COLO829 (cell line): ENCODE measurements around the gene IL1RAPL1.

Experiments used
- DNase-seq: peaks from one replicate; pipeline ENCODE4 v3.0.0; 2012; ENCODE audit warnings: low spot score

Gene IL1RAPL1

GRCh38 chrX:28979877-28980276 is 392.6 kb downstream of the IL1RAPL1 start:
- DNase-seq = no peak

- no peak for DNase-seq
These were observed 394.7 kb downstream of the IL1RAPL1 start for GRCh38 chrX:28981952-28982351.

GRCh38 chrX:28988246-28988645 is 401.0 kb downstream of the IL1RAPL1 start:
- DNase-seq = no peak

DNA sequence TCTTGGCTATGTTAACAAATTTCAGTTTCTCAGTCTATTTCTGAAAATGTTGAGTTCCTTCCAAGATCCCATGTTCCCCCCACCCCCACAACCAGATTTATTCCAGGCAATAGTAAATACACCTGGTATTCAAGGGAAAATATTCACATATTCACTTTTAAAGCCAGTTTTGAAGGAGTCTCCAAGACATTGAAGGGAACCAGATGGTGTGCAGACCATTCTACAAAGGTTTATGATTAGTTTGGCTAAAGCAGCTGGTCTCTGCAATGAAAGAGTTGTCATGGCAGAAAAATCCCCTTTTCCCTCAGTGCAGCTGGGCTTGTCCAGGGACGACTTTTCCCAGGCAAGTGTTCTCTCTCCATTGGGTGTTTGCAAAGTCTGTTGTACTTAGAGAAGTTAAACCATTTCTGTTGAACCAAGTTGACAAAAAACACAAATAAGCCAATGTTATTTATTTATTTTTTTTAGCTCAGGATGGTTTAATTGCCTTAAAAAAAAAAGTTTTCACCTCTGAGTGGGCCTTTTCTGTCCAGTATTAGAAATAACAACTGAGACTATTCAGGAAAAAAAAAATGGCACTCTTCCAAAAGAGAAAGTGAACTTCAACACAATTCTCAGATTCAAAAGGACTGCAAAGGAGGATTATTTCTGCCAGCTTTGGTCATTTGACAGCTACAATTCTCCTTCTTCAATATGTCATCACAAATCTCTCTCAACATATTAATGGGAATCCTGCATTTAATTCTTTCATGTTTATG is 410.6 kb downstream of the IL1RAPL1 start:
- DNase-seq = no peak

- DNase-seq = no peak
These were observed 411.4 kb downstream of the IL1RAPL1 start for GRCh38 chrX:28998609-28999135.

GRCh38 chrX:29012867-29013266 is 425.6 kb downstream of the IL1RAPL1 start:
- no peak for DNase-seq

DNA sequence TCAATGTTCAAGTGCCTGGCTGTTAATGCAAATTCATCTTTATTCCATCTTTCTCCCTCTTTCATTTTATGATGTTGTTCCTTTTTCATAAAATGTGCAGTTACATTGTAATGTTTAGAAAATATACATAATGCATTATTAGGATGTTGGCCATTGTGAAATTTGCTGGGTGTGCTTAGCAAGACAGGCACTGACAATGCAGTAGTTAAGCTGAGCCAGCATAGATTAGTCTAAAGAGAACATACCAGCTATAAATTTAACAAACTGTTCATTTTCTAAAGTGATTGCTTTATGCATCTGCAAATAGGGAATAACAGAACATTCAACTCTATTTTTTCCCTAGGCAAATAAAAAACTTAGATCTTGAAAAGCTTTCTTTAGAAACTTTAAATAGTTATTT is 436.0 kb downstream of the IL1RAPL1 start:
- DNase-seq = no peak

- DNase-seq = no peak
These were observed 437.6 kb downstream of the IL1RAPL1 start for GRCh38 chrX:29024871-29025270.

DNA sequence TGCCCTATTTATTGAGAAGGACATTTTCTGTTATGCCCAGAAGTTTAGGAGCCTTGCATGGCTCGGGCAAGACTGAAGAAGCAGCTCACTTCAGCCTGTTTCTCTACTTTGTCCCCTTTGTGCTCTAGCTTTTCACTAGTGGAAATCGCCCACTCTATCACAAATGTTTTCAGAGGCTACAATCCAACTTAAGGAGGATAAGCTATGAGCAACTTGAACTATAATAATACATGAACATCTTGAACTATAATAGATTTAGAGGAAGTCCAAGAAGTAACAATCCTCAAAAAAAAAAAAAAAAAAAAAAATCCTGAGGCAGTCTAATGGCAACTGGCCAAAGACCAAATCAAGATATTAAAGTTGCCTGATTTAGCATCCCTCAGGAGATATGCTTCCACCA is 452.3 kb downstream of the IL1RAPL1 start:
- DNase-seq = no peak

GRCh38 chrX:29040160-29040559 is 452.9 kb downstream of the IL1RAPL1 start:
- DNase-seq = no peak

DNA sequence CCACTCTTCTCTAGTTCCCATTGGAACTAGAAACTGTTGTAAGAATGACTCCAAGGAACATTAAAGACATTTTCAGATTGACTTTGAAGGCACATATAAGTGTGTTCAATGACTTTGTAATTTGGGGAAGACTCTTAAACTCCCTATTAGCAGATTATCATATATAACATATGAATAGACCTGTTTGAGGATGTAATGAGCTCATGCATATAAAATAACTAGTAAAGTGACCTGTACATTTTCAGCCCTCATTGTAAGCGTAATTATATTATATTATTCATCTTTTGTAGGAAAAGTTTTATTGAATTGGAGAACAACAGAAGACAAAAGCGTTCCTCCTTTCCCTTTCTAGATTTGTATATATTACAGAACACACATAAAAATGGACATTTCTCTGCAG is 455.1 kb downstream of the IL1RAPL1 start:
- DNase-seq = no peak

GRCh38 chrX:29043746-29044145 is 456.5 kb downstream of the IL1RAPL1 start:
- no peak for DNase-seq

- DNase-seq = peak; percentile 0
These were observed 457.4 kb downstream of the IL1RAPL1 start for GRCh38 chrX:29044423-29045184.

- DNase-seq = no peak
These were observed 478.2 kb downstream of the IL1RAPL1 start for GRCh38 chrX:29065477-29065876.

DNA sequence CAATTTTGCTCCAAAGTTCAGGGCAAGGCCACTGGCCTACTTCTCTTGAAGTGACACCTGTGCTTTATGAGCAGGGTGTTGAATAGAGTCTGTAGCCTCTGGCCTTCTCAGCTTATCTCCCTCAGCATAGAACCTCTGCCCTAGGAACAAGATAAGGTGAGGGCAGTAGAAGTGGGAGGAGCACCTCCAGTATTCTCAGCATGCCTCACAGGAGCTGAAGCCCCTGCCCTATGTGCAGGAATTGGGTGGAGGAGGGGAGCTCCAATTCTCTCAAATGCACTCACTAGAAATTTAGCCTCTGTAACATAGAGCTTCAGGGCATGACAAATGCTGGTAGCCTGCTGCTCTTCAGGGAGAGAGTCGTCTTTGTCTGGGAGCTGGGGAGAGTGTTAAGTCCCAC is 479.3 kb downstream of the IL1RAPL1 start:
- no peak for DNase-seq

GRCh38 chrX:29067351-29067750 is 480.1 kb downstream of the IL1RAPL1 start:
- DNase-seq = no peak

DNA sequence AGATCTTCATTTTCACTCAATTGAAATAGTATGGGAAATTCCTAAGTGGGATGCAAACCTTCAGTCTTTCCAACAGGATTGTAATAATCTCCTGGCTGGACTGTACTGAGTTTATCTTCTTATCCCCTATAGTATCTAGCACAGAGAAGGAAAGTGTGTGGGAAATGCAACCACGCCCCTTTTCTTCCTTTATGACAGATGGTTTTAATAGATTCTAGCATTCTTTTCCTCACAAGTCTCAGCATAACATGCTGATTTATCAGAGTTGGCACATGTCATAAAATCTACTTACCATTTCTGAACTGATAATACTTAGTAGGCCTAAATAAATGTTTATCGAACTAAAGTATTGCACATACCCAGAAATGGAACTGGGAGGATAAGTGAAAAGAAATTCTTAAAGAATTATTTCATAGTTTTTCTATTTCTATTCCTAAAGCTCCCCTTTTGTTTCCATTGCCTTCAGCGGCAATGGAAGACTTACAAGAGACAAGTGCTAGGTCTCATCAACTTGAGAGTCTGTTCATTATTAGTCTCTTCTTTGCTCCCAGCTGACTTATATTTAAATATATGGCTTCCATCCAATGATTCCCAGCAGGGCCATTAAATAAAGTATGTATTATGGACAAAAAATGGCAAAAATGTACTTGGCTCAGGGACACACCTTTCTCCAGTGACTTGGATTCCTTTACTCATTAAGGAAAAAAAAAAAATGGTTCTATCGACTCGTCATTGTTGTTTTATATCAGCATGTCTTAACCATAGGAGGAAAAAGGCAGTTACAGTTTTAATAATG is 484.5 kb downstream of the IL1RAPL1 start:
- DNase-seq = no peak

GRCh38 chrX:29082558-29082957 is 495.3 kb downstream of the IL1RAPL1 start:
- no peak for DNase-seq

GRCh38 chrX:29083823-29084222 is 496.6 kb downstream of the IL1RAPL1 start:
- no peak for DNase-seq

DNA sequence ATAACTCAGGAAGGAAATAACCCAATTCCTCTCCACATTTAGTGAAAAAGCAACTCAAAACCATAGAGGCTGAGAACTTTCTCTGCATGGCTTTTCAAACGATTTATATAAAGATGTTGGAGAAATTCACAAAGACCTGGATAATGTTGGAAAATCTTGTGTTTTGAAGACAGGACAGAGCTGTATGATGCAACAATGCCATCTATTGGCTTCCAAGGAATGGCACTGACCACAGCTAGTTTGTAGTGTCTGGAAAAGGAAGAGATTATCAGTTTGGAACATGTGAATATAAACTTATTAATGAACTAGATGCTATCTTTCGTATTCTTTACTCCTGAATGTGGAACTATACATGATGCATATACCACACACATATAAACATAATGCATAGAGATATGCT is 503.6 kb downstream of the IL1RAPL1 start:
- DNase-seq = no peak

DNA sequence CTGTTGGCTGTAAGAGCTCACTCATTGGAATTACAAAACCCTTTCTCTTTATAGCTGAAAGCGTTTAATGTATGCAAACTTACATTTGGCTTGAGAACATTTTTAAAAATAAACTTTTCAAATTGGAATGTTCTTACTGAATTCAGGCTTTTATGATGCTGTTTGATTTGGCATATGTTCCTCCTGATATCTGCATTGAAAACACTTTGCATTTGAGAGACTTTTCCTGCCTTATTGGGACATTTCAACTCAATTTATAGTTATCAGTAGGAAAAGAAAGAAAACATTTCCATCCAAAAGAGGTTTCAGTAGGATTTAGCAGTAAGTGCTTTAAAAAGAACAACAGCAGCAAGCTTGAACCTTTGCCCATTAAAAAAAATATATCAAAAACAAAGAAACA is 520.0 kb downstream of the IL1RAPL1 start:
- DNase-seq = no peak

DNA sequence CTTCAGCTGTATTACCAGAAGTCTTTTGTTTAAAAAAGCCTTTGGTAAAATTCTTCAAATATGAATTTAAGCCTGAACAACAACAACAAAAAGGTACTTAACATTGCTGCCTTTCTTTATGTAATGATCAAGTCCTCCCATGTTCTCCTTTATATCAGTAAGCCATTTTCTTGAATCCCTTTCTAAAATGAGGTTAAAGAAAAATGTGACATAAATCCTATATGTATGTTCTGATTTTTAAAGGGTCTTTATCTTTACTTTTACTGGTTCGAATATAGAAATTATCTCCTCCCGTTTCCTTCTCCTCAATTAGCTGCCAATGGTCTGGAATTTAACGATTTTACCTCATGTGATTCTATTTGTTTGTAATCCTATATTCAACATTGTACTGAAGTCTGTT is 522.8 kb downstream of the IL1RAPL1 start:
- no peak for DNase-seq

DNA sequence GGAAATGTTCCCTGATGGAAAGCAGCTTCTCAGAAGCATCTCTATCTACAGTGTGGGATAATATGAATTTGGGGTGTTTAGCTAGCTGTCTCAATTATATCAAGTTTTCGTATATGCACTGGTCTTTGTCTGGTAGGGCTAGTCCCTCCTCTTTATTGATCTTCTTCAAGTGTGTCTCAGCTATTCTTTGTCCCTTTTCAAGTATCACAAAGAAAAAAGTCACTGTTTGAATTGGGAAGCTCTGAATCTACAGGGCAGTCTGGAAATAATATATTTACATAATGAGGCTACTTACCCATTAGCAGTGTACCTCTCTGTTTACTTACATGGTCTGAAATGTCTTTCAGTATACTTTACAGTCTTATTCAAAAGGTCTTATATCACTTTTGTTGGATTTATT is 526.0 kb downstream of the IL1RAPL1 start:
- no peak for DNase-seq
